Activated CD4-positive, alpha-beta T cell treated with anti-CD3 and anti-CD28 coated beads, Interleukin-2, amount 10 ng/mL, durations not matched to agents 24 days and 14 days (primary cell): ENCODE measurements around the gene PLXDC1. TPM values are rescaled to one million over a fixed set of nuclear protein-coding genes. Genes with fewer than 3 reads are reported as not detected.
A peak's percentile ranks its signal among the peaks of the same experiment; 100 is the strongest.
"Not testable (repeated sequence)": the region's sequence is repeated elsewhere in the genome, so short reads cannot be mapped to it uniquely, and the experiment has no call there.

Experiments
- DNase-seq: peaks from one replicate; pipeline ENCODE4 v3.0.0; 2022
- H3K27ac Mint-ChIP-seq: one replicate; pipeline ENCODE4 v1.8.0; 2022; ENCODE audit warnings: mild to moderate bottlenecking, mixed read lengths
- H3K27me3 Mint-ChIP-seq: one replicate; pipeline ENCODE4 v1.8.0; 2022; ENCODE audit warnings: mixed read lengths
- H3K36me3 Mint-ChIP-seq: one replicate; pipeline ENCODE4 v1.8.0; 2022; ENCODE audit warnings: low read depth, mild to moderate bottlenecking, mixed read lengths
- H3K4me1 Mint-ChIP-seq: one replicate; pipeline ENCODE4 v1.8.0; 2021; ENCODE audit warnings: mixed read lengths
- H3K4me3 Mint-ChIP-seq: one replicate; pipeline ENCODE4 v1.8.0; 2022; ENCODE audit warnings: mild to moderate bottlenecking, moderate library complexity, mixed read lengths
- H3K9me3 Mint-ChIP-seq: one replicate; pipeline ENCODE4 v1.8.0; 2021; ENCODE audit warnings: mixed read lengths
- intact Hi-C: fragments of 100-400 bp; cut with micrococcal nuclease; formaldehyde crosslinking; loops from one replicate; pipeline ENCODE4 v1.15.1; 2023
- total RNA-seq: library from RNA; stranded (reverse); gene quantifications from 2 replicates; pipeline ENCODE4 v1.2.3, GENCODE V29; 2022

The PLXDC1 gene
- total RNA-seq, 1 donor from 2014 or later = 0.16 TPM

GRCh38 chr17:39173080-39173479, 21.6 kb upstream of the PLXDC1 start:
- intact Hi-C loops = no loop called here
- DNase-seq = no peak
- H3K27ac Mint-ChIP-seq = no peak overlapping the region

GRCh38 chr17:39171933-39172332, 20.5 kb upstream of the PLXDC1 start:
- Mint-ChIP-seq H3K4me3 (no peak overlapping the region), H3K27me3 (peaks cover 10% of the 10 kb centered on the region), H3K27ac (no peak overlapping the region), H3K36me3 (peaks cover 18% of the 10 kb centered on the region), H3K4me1 (peaks cover 17% of the 10 kb centered on the region), H3K9me3 (peaks cover 3% of the 10 kb centered on the region)
- intact Hi-C loops = no loop called here
- DNase-seq = no peak

More at GRCh38 chr17:39173080-39173479, 21.6 kb upstream of the PLXDC1 start:
- H3K4me1 Mint-ChIP-seq = peaks cover 10% of the 10 kb centered on the region
- peaks cover 3% of the 10 kb centered on the region for H3K9me3 Mint-ChIP-seq
- peaks cover 10% of the 10 kb centered on the region for H3K27me3 Mint-ChIP-seq
- H3K36me3 Mint-ChIP-seq = peaks cover 28% of the 10 kb centered on the region
- no peak overlapping the region for H3K4me3 Mint-ChIP-seq

GRCh38 chr17:39170558-39170957, 19.1 kb upstream of the PLXDC1 start:
- peaks cover 3% of the 10 kb centered on the region for H3K9me3 Mint-ChIP-seq
- H3K27me3 Mint-ChIP-seq = peaks cover 21% of the 10 kb centered on the region
- intact Hi-C loops = no loop called here
- H3K27ac Mint-ChIP-seq = no peak overlapping the region
- H3K4me1 Mint-ChIP-seq = peaks cover 24% of the 10 kb centered on the region
- H3K4me3 Mint-ChIP-seq = no peak overlapping the region
- no peak for DNase-seq
- H3K36me3 Mint-ChIP-seq = peaks cover 7% of the 10 kb centered on the region

- H3K9me3 Mint-ChIP-seq = peaks cover 3% of the 10 kb centered on the region
- H3K27ac Mint-ChIP-seq = no peak overlapping the region
- H3K4me1 Mint-ChIP-seq = peaks cover 25% of the 10 kb centered on the region
- DNase-seq = no peak
- no peak overlapping the region for H3K4me3 Mint-ChIP-seq
- peaks cover 23% of the 10 kb centered on the region for H3K27me3 Mint-ChIP-seq
- H3K36me3 Mint-ChIP-seq = peaks cover 6% of the 10 kb centered on the region
- intact Hi-C loops = no loop called here
These were observed 18.7 kb upstream of the PLXDC1 start for GRCh38 chr17:39170109-39170508.

GRCh38 chr17:39169518-39169917, 18.1 kb upstream of the PLXDC1 start:
- peaks cover 31% of the 10 kb centered on the region for H3K4me1 Mint-ChIP-seq
- H3K27ac Mint-ChIP-seq = no peak overlapping the region
- H3K9me3 Mint-ChIP-seq = peaks cover 3% of the 10 kb centered on the region
- no peak for DNase-seq
- peaks cover 29% of the 10 kb centered on the region for H3K27me3 Mint-ChIP-seq
- peaks cover 3% of the 10 kb centered on the region for H3K36me3 Mint-ChIP-seq
- intact Hi-C loops = no loop called here
- H3K4me3 Mint-ChIP-seq = no peak overlapping the region

DNA sequence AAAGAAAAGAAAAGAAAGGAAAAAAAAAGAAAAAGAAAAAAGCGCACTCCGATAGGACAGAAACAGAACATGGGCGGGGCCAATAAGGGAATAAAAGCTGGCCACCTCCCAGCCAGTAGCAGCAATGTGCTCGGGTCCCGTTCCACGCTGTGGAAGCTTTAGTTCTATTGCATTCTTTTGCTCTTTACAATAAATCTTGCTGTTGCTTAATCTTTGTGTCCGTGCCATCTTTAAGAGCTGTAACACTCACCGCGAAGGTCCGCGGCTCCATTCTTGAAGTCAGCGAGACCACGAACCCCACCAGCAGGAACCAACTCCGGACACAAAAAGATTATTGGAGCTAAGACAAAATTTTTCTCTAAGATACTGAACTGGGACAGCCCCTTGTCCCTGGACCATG, 17.7 kb upstream of the PLXDC1 start:
- intact Hi-C loops = no loop called here

DNA sequence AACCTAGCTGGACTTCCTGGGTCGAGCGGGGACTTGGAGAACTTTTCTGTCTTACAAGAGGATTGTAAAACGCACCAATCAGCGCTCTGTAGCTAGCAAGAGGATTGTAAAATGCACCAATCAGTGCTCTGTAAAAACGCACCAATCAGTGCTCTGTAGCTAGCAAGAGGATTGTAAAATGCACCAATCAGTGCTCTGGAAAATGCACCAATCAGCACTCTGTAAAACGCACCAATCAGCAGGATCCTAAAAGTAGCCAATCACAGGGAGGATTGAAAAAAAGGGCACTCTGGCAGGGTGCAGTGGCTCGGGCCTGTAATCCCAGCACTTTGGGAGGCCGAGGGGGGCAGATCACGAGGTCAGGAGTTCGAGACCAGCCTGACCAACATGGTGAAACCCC, 17.1 kb upstream of the PLXDC1 start:
- H3K9me3 Mint-ChIP-seq, DNase-seq, intact Hi-C loops, H3K36me3 Mint-ChIP-seq, H3K4me3 Mint-ChIP-seq, H3K27ac Mint-ChIP-seq: not testable (repeated sequence)
- Mint-ChIP-seq H3K27me3 (peaks cover 29% of the 10 kb centered on the region), H3K4me1 (peaks cover 30% of the 10 kb centered on the region)

More for the DNA sequence above, 17.7 kb upstream of the PLXDC1 start:
- Mint-ChIP-seq H3K4me3 (no peak overlapping the region), H3K4me1 (peaks cover 32% of the 10 kb centered on the region), H3K27me3 (peaks cover 29% of the 10 kb centered on the region), H3K27ac (no peak overlapping the region), H3K36me3 (peaks cover 3% of the 10 kb centered on the region), H3K9me3 (peaks cover 3% of the 10 kb centered on the region)
- no peak for DNase-seq

DNA sequence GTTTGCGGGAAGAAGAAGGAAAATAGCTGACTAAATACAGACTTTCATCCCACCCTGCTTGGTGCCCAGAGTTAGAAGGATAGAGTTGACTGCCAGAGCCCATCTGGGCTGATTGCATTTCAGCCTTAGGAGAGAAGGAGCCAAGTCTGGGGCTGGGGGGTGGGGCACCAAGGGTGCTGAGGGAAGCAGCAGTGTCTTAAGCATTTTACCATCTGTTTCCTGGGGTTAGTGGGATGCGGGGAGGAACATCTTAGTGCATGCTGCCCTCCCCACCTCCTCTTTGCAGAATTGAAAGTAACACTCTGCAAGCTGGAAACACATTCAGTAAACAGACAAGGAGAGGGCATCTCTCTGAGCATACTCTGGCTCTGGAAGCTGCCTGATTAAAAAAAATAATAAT, 16.0 kb upstream of the PLXDC1 start:
- Mint-ChIP-seq H3K27me3 (peaks cover 29% of the 10 kb centered on the region), H3K27ac (no peak overlapping the region), H3K9me3 (peaks cover 3% of the 10 kb centered on the region), H3K4me1 (peaks cover 25% of the 10 kb centered on the region), H3K4me3 (no peak overlapping the region), H3K36me3 (peaks cover 1% of the 10 kb centered on the region)
- DNase-seq = peak; percentile 68
- intact Hi-C loops = no loop called here

- Mint-ChIP-seq H3K4me1 (peaks cover 23% of the 10 kb centered on the region), H3K27ac (no peak overlapping the region), H3K27me3 (peaks cover 30% of the 10 kb centered on the region), H3K4me3 (peak overlapping the region; percentile 20), H3K36me3 (peaks cover 1% of the 10 kb centered on the region), H3K9me3 (peaks cover 3% of the 10 kb centered on the region)
- no peak for DNase-seq
- intact Hi-C loops = no loop called here
These were observed 15.2 kb upstream of the PLXDC1 start for GRCh38 chr17:39166437-39167335.

- no peak within 1 kb of the TSS for H3K27ac Mint-ChIP-seq
- intact Hi-C loops = loop anchor here (1.0 kb wide), 1 partner anchor 13 kb away; no protein-coding TSS in a partner anchor
These were observed 14.5 kb upstream of the PLXDC1 start, which contains the start of gene ARL5C for GRCh38 chr17:39165841-39166349. Gene ARL5C (minus strand): TSS chr17:39166161. CDS start chr17:39165760, 401 bp downstream.

GRCh38 chr17:39165178-39165840, 13.9 kb upstream of the PLXDC1 start:
- peaks cover 23% of the 10 kb centered on the region for H3K4me1 Mint-ChIP-seq
- H3K27me3 Mint-ChIP-seq = peaks cover 27% of the 10 kb centered on the region
- no peak for DNase-seq
- intact Hi-C loops = loop anchor here (1.0 kb wide), 1 partner anchor 12 kb away; no protein-coding TSS in a partner anchor
- no peak overlapping the region for H3K27ac Mint-ChIP-seq
- H3K4me3 Mint-ChIP-seq = peak overlapping the region; percentile 85
- H3K36me3 Mint-ChIP-seq = peaks cover 1% of the 10 kb centered on the region
- peaks cover 3% of the 10 kb centered on the region for H3K9me3 Mint-ChIP-seq

More at GRCh38 chr17:39165841-39166349, 14.5 kb upstream of the PLXDC1 start, which contains the start of gene ARL5C:
- H3K4me3 Mint-ChIP-seq = peak within 1 kb of the TSS; percentile 85
- no peak for DNase-seq
- H3K4me1 Mint-ChIP-seq = peaks cover 23% of the 10 kb centered on the region
- peaks cover 1% of the 10 kb centered on the region for H3K36me3 Mint-ChIP-seq
- H3K27me3 Mint-ChIP-seq = peaks cover 30% of the 10 kb centered on the region
- peaks cover 3% of the 10 kb centered on the region for H3K9me3 Mint-ChIP-seq

- DNase-seq = peak; percentile 92
- intact Hi-C loops = loop anchor here (1.0 kb wide), 1 partner anchor 11 kb away; no protein-coding TSS in a partner anchor
- peaks cover 3% of the 10 kb centered on the region for H3K9me3 Mint-ChIP-seq
- H3K36me3 Mint-ChIP-seq = peaks cover 1% of the 10 kb centered on the region
- H3K4me3 Mint-ChIP-seq = peak overlapping the region; percentile 85
- H3K27ac Mint-ChIP-seq = peak overlapping the region; percentile 1
- H3K27me3 Mint-ChIP-seq = peaks cover 26% of the 10 kb centered on the region
- H3K4me1 Mint-ChIP-seq = peaks cover 23% of the 10 kb centered on the region
These were observed 13.3 kb upstream of the PLXDC1 start for GRCh38 chr17:39164675-39165143.

DNA sequence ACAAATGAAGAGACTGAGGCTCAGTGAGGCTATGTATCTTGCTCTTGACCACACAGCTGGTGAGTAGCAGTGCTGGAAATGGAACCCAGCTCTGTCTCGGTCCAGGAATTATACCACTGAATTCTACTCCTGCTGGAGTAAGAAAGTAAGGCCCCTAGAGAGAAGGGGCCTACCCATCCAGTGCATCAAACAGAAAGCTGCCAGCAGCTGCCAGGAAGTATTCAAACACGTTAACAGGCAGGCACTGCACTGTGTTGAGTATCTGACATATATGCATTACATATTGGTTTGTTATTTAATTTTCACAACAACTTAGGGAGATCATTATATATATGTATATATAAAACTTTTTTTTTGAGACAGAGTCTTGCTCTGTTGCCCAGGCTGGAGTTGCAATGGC, 10.5 kb upstream of the PLXDC1 start:
- Mint-ChIP-seq H3K4me3 (no peak overlapping the region), H3K9me3 (no peaks in the 10 kb centered on the region), H3K27me3 (peaks cover 23% of the 10 kb centered on the region), H3K4me1 (peaks cover 15% of the 10 kb centered on the region), H3K36me3 (no peaks in the 10 kb centered on the region), H3K27ac (no peak overlapping the region)
- intact Hi-C loops = no loop called here
- no peak for DNase-seq
